GM12892 (cell line): ENCODE measurements around the gene SLC27A6.

ENCODE experiments used
- POLR2A ChIP-seq: IDR thresholded peaks from 2 replicates; pipeline ENCODE4 v1.6.1; 2011; ENCODE audit warnings: low read depth, low read length, control low read depth
- POLR2AphosphoS5 ChIP-seq: IDR thresholded peaks from 2 replicates; pipeline ENCODE4 v1.6.1; 2011; ENCODE audit warnings: low read depth, low read length, control low read depth
- TAF1 ChIP-seq: IDR thresholded peaks from 2 replicates; pipeline ENCODE4 v1.6.1; 2011; ENCODE audit warnings: low read depth, mild to moderate bottlenecking, control low read depth, low read length, borderline replicate concordance

DNA sequence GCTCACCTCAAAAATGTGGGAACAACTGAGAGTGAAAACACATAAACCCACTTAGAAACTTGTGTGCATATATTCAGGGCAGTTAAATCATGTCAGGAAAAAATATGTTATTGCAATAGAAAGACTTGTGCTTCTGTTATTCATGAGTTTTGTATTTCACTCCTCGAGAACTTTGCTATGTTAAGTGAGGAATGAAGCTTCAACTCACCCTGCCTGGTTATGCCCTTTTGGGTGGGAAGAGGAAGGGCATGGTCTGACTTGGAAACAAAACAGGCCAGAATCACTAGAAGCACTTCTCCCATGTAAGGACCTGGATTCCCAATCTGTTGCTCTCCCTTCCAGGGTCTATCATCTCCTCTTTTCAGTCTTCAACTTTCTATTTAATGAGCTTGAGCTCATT lies 14.5 kb downstream of the SLC27A6 start:
- no peak for TF ChIP-seq POLR2AphosphoS5
- TF ChIP-seq POLR2A, result no peak
- no peak for TF ChIP-seq TAF1
